Endothelial cell of hepatic sinusoid (primary cell): ENCODE results near the gene TTLL7.

Source experiments
- in situ Hi-C: cut with HindIII; loops from 2 replicates; pipeline ENCODE4 v1.10.0; 2017; ENCODE audit warnings: low sequenced_read_pairs

Gene TTLL7

DNA sequence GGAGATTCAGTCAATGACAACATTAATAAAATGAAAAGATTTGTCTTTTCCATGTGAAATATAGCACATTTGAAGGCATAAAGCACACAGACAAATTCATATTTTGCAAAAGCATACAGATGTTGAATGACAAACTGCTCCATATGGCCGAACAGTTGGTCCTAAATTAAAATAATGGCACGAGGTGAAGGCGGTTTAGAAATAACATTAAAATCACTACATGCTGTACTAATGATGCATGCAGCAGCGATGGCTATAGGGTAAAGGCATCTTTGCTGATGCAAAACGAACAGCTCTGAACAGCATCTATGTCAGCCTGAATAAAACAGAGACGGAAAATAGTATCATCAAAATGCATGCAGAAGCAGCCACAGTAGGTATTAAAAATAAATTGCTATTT lies 102.6 kb downstream of the TTLL7 start:
- in situ Hi-C loops = loop anchor here (10.0 kb wide), 1 partner anchor 109 kb away; no protein-coding TSS in a partner anchor

- in situ Hi-C loops = loop anchor here (10.0 kb wide), 1 partner anchor 115 kb away; no protein-coding TSS in a partner anchor
These were observed 109.2 kb downstream of the TTLL7 start for GRCh38 chr1:83889707-83890106.

GRCh38 chr1:83887483-83887882 lies 111.4 kb downstream of the TTLL7 start:
- in situ Hi-C loops = no loop called here

- in situ Hi-C loops = no loop called here
These were observed 115.0 kb downstream of the TTLL7 start for GRCh38 chr1:83883979-83884378.

DNA sequence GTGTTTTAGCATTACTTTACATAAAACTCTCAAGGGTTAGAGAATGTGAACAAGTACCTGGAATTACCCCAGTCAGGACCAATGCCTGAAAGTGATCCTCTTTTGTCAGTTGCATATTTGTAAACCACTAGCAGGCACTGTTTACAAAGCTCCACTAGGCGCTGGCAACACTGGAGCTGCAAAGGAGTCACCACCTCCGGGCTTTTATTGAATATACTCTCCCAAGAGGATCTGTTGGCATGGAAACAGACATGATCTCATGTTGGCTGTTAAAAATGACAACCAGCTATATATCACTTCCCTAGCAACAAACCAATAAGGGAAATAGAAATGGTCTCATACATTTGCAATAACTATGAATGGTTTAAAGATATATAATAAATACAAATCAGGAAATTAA lies 116.0 kb downstream of the TTLL7 start:
- in situ Hi-C loops = no loop called here

DNA sequence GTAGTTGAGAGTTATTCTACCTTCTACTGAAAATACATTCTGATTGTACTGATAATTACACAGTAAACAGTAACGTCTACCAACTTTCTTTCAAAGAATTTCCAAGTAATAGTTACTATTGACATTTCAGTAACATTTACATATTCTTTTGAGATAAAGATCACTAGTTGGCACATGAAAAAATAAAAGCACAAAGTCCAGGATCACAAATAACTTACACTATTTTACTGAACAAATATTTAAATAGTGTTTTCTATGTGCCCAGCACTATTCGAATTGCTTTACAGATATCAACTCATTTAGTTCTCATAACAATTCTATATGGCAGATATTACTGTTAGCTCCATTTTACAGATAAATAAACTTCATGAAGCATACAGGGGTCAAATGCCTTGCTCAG lies 126.4 kb downstream of the TTLL7 start:
- in situ Hi-C loops = no loop called here

DNA sequence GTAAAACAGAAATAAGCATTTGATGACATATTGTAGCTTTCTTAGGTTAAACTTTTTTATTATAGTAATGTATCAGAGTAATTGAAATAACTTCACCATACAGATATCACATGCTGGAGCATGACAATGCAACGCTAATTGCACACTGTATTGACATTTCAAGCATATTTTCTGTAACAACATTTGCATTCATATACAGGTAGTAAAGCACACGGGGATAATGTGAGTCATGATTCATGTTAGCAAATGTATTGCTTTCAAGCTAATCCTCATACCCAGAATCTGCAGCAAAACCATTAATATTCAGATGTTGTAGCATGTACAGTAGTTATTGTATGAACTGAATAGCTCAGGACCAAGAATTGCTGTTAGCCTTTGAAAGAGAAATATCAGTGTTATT lies 133.9 kb downstream of the TTLL7 start:
- in situ Hi-C loops = no loop called here

GRCh38 chr1:83860490-83861221 lies 138.3 kb downstream of the TTLL7 start:
- in situ Hi-C loops = no loop called here

DNA sequence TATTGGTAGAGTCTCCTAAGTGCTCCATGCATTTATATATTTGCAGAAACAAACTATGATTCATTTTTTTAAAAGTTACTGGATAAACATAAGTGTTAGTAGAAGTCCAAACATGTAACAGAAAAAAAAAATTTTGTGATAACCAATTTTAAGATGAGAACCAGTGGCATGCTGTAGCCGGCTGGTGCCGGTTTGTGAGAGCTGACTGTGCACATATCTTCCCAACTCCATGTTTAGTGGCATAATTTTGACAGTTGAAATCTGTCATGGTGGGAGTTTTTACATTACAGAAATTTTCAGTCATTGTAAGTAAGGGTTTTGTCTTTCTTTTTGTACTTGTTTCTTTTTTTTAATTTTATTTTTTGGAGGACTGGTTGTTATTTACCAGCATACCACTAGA lies 141.2 kb downstream of the TTLL7 start:
- in situ Hi-C loops = no loop called here

DNA sequence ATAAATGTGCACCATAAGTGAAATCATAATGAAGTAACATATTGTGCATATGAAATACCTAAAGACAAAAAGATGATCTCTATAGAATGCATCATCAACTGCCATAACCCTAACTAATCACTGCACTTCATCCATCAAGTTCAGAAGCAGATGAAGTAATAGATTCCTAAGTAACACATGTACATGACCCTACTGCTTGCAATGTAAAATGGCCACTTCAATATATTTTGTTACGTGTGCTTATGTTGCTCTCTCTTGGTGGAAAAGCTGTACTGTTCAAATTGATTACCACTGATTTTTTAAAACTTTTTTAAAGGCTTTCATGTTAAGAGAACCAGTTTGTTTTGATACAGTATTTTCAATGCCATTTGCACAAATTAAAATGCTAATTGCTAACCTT lies 141.8 kb downstream of the TTLL7 start:
- in situ Hi-C loops = no loop called here

GRCh38 chr1:83856381-83856780 lies 142.6 kb downstream of the TTLL7 start:
- in situ Hi-C loops = no loop called here

GRCh38 chr1:83854456-83854855 lies 144.5 kb downstream of the TTLL7 start:
- in situ Hi-C loops = no loop called here

- in situ Hi-C loops = no loop called here
These were observed 148.1 kb downstream of the TTLL7 start for GRCh38 chr1:83850834-83851233.

DNA sequence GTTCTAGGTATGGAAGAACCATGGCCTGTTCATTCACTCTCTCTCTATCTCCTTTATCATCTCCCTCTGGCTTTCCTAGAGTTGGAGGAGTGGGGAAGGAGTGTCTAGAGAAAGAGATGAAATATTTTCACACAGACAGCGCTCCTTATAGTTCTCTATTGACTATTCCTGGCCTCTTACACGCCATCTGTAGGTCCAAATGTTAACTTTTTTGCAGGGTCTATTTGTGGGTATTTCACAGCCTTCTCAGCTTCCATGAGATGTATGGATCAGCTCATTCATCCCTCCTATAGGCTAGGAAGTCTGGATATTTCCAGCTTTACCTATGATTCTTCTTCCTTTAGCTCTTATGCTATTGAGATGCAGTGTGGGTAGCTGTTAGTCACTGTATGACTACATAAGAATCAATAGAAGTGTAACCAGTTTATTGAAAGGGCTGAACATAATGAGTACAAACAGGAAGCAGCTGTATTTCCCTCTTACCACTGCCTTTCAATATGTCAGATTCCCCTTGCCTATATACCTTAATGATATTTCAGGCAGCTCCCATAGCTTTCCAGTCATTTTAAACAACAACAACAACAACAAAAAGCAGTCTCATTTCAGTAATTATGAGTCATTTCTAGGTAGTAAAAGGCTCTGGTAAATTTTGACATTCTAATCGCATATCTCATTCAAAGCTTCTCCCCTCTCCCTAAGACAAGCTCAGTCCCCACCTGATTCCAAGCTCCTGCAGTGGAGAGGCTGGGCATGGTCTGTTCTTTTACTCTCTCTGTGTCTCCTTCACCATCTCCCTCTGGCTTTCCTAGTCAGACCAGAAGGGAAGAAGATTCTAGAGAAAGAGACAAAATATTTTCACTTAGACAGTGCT lies 149.5 kb downstream of the TTLL7 start:
- in situ Hi-C loops = no loop called here

- in situ Hi-C loops = no loop called here
These were observed 152.8 kb downstream of the TTLL7 start for GRCh38 chr1:83846138-83846537.

GRCh38 chr1:83845437-83846071 lies 153.4 kb downstream of the TTLL7 start:
- in situ Hi-C loops = no loop called here

GRCh38 chr1:83844546-83844945 lies 154.4 kb downstream of the TTLL7 start:
- in situ Hi-C loops = no loop called here

GRCh38 chr1:83839566-83840173 lies 159.3 kb downstream of the TTLL7 start:
- in situ Hi-C loops = no loop called here

DNA sequence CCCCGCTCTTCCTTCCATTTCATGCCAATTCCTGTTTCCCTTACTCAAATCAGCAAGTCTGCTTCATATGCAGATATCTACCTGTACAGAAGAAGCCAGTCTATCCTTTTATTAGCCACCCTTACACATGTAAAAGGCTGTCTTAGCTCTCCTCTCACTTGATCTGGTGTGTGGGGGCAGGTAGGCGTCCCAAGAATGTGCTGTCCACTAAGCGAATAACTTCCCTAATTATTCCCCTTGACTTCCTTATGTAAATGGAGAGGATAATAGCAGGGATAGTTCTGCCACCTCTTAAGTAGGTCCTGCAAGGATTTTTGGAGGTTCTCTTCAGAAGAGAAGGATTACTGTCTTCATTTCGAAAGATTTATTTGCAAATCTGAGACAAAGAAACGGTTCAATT lies 160.4 kb downstream of the TTLL7 start:
- in situ Hi-C loops = no loop called here

GRCh38 chr1:83836543-83836942 lies 162.4 kb downstream of the TTLL7 start:
- in situ Hi-C loops = no loop called here

DNA sequence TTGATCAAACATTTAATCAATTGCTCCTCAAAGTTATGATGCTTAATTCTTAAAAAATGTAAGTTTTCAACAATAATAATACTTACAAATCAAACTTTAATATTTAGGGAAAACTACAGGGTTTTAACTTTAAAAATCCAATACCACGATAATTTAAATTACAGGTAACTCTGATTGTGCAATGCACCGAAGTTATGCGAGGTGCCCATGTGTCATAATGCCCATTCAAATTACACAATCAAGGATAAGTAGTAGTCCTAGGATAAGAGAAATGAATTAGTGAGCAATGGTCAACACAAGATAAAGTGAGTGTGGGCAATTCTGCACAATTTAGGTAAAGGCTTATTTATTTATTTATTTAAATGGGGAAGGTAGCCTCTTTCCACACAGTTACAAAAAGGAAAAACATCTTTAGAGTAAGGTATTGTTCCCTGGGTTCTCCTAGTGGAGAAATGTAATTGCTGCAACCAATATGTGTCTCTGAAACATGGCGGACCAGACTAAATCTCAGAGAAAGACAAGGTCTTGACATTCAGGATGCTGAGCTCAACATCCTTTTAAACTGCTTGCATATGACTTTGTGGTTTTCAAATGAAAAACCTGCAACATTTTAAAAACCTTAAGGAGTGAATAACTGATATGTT lies 164.2 kb downstream of the TTLL7 start:
- in situ Hi-C loops = no loop called here
